Esophagus squamous epithelium (tissue), 4 donors: ENCODE data around the gene UPF1.

Experiments
- POLR2A ChIP-seq, 4 donors: fragments of 450-650 bp; IDR thresholded peaks; one replicate each; pipeline ENCODE4 v1.6.1; 2017; ENCODE audit warnings: antibody characterized with exemption in 4 of 4, mild to moderate bottlenecking in 4 of 4, moderate library complexity in 3 of 4
- TF ChIP-seq, protein P1 (sequence below), 6 experiments: fragments of 450-650 bp in 4 of 6; fragments of 200-600 bp in 2 of 6; sonication (generic) in 2 of 6; IDR thresholded peaks; one replicate each; pipeline ENCODE4 v1.5.1; 2016 to 2019; ENCODE audit warnings: antibody characterized with exemption in 6 of 6, mild to moderate bottlenecking in 4 of 6, moderate library complexity in 4 of 6

- TF ChIP-seq, protein P1, sequence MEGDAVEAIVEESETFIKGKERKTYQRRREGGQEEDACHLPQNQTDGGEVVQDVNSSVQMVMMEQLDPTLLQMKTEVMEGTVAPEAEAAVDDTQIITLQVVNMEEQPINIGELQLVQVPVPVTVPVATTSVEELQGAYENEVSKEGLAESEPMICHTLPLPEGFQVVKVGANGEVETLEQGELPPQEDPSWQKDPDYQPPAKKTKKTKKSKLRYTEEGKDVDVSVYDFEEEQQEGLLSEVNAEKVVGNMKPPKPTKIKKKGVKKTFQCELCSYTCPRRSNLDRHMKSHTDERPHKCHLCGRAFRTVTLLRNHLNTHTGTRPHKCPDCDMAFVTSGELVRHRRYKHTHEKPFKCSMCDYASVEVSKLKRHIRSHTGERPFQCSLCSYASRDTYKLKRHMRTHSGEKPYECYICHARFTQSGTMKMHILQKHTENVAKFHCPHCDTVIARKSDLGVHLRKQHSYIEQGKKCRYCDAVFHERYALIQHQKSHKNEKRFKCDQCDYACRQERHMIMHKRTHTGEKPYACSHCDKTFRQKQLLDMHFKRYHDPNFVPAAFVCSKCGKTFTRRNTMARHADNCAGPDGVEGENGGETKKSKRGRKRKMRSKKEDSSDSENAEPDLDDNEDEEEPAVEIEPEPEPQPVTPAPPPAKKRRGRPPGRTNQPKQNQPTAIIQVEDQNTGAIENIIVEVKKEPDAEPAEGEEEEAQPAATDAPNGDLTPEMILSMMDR (IDR thresholded peaks at IDR 0.05), result no peak
- TF ChIP-seq POLR2A (IDR thresholded peaks at IDR 0.05), result no peak
These were observed 7.9 kb downstream of the UPF1 start for GRCh38 chr19:18839465-18840287.
